Activated T-helper 1 cell treated with anti-CD3 and anti-CD28 coated beads, Interleukin-12 subunit alpha, Interleukin-12 subunit beta, Interleukin-2, Interleukin-4 antibody, amounts not matched to agents 30 ng/mL and 10 ng/mL and 1 ng/mL, durations not matched to agents 14 hours and 24 hours and 36 hours (primary cell): Measurements from ENCODE around the gene WDFY4. TPM values are rescaled to one million over a fixed set of nuclear protein-coding genes. Genes with fewer than 3 reads are reported as not detected.

Experiments
- DNase-seq: peaks from one replicate; pipeline ENCODE4 v3.0.0; 2021; ENCODE audit warnings: low spot score
- H3K27ac Mint-ChIP-seq: one replicate; pipeline ENCODE4 v1.8.0; 2021; ENCODE audit warnings: mild to moderate bottlenecking, mixed read lengths
- H3K27me3 Mint-ChIP-seq: one replicate; pipeline ENCODE4 v1.8.0; 2022; ENCODE audit warnings: mild to moderate bottlenecking, moderate library complexity, mixed read lengths; ENCODE audit not compliant: insufficient read depth
- H3K36me3 Mint-ChIP-seq: one replicate; pipeline ENCODE4 v1.8.0; 2021; ENCODE audit warnings: low read depth, mixed read lengths
- H3K4me1 Mint-ChIP-seq: one replicate; pipeline ENCODE4 v1.8.0; 2021; ENCODE audit warnings: low read depth, mixed read lengths
- H3K4me3 Mint-ChIP-seq: one replicate; pipeline ENCODE4 v1.8.0; 2021; ENCODE audit warnings: mild to moderate bottlenecking, moderate library complexity, mixed read lengths
- H3K9me3 Mint-ChIP-seq: one replicate; pipeline ENCODE4 v1.8.0; 2021; ENCODE audit warnings: mixed read lengths
- intact Hi-C: fragments of 100-400 bp; cut with micrococcal nuclease; formaldehyde crosslinking; loops from one replicate; pipeline ENCODE4 v1.15.1; 2024
- total RNA-seq: library from RNA; stranded (reverse); gene quantifications from 2 replicates; pipeline ENCODE4 v1.2.3, GENCODE V29; 2022

WDFY4 gene
- total RNA-seq, 1 donor from 2014 or later = 0.08 TPM

GRCh38 chr10:48782386-48782785, 97.7 kb downstream of the WDFY4 start:
- no peak for DNase-seq
- no peaks in the 10 kb centered on the region for H3K36me3 Mint-ChIP-seq

DNA sequence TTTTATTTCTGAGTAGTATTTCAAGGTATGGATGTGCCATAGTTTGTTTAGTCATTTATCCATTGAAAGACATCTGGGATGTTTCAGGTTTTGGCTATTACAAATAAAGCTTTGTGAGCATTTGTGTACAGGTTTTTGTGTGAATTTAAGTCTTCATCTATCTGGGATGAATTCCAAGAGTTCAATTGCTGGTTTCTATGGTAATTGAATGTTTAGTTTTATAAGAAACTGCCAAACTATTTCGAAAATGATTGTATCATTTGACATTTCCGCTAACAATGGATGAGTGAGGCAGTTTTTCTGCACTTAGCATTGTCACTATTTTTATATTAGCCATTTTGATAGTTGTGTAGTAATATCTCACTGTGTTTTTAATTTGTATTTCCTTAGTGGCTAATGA, 99.4 kb downstream of the WDFY4 start:
- Mint-ChIP-seq H3K4me1 (no peaks in the 10 kb centered on the region), H3K36me3 (no peaks in the 10 kb centered on the region), H3K4me3 (no peak overlapping the region), H3K27ac (no peak overlapping the region), H3K27me3 (peaks cover 23% of the 10 kb centered on the region), H3K9me3 (no peaks in the 10 kb centered on the region)
- DNase-seq = no peak
- intact Hi-C loops = no loop called here

More at GRCh38 chr10:48782386-48782785, 97.7 kb downstream of the WDFY4 start:
- intact Hi-C loops = no loop called here
- H3K4me3 Mint-ChIP-seq = no peak overlapping the region
- H3K27me3 Mint-ChIP-seq = peaks cover 15% of the 10 kb centered on the region
- H3K27ac Mint-ChIP-seq = no peak overlapping the region
- no peaks in the 10 kb centered on the region for H3K4me1 Mint-ChIP-seq
- no peaks in the 10 kb centered on the region for H3K9me3 Mint-ChIP-seq

GRCh38 chr10:48785796-48786195, 101.1 kb downstream of the WDFY4 start:
- no peaks in the 10 kb centered on the region for H3K36me3 Mint-ChIP-seq
- no peaks in the 10 kb centered on the region for H3K9me3 Mint-ChIP-seq
- H3K27me3 Mint-ChIP-seq = peaks cover 26% of the 10 kb centered on the region
- no peak overlapping the region for H3K4me3 Mint-ChIP-seq
- no peaks in the 10 kb centered on the region for H3K4me1 Mint-ChIP-seq
- H3K27ac Mint-ChIP-seq = no peak overlapping the region
- intact Hi-C loops = no loop called here
- no peak for DNase-seq

DNA sequence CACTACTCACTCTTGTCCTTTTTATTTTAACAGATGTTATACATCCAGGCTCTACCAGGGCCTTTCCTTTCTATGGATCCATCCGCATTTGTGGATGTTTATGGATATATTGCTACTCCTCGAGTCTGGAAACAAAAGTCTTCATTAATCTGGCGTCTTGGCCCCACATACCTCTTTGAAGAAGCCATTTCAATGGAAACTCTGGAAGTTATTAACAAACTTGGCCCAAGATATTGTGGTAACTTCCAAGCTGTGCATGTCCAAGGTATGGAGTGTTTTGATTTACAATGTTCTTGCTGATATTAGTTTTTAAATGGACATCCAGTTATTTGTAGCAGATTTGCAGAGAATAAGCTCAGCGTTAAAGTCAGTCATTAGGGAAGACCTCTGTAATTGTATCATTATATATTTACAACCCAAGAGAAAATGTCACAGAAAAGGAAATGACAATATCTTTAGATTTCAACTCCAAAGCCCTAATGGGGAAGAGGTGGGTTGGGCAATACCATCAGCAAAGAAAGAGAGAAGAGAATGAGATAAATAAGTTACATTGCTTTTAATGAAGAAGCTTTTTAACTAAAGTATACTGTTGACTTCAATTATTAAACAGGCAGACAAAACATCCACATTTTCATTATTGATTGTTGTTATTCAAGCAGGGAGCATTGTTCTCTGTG, 102.1 kb downstream of the WDFY4 start:
- Mint-ChIP-seq H3K27me3 (peaks cover 23% of the 10 kb centered on the region), H3K4me1 (no peaks in the 10 kb centered on the region), H3K4me3 (no peak overlapping the region), H3K9me3 (no peaks in the 10 kb centered on the region), H3K36me3 (no peaks in the 10 kb centered on the region), H3K27ac (no peak overlapping the region)
- no peak for DNase-seq
- intact Hi-C loops = no loop called here

- peaks cover 6% of the 10 kb centered on the region for H3K4me1 Mint-ChIP-seq
- H3K9me3 Mint-ChIP-seq = no peaks in the 10 kb centered on the region
- intact Hi-C loops = no loop called here
- H3K27me3 Mint-ChIP-seq = peaks cover 18% of the 10 kb centered on the region
- no peak for DNase-seq
- no peak overlapping the region for H3K4me3 Mint-ChIP-seq
- no peaks in the 10 kb centered on the region for H3K36me3 Mint-ChIP-seq
- H3K27ac Mint-ChIP-seq = no peak overlapping the region
Measured at GRCh38 chr10:48788554-48788953, 103.9 kb downstream of the WDFY4 start.

DNA sequence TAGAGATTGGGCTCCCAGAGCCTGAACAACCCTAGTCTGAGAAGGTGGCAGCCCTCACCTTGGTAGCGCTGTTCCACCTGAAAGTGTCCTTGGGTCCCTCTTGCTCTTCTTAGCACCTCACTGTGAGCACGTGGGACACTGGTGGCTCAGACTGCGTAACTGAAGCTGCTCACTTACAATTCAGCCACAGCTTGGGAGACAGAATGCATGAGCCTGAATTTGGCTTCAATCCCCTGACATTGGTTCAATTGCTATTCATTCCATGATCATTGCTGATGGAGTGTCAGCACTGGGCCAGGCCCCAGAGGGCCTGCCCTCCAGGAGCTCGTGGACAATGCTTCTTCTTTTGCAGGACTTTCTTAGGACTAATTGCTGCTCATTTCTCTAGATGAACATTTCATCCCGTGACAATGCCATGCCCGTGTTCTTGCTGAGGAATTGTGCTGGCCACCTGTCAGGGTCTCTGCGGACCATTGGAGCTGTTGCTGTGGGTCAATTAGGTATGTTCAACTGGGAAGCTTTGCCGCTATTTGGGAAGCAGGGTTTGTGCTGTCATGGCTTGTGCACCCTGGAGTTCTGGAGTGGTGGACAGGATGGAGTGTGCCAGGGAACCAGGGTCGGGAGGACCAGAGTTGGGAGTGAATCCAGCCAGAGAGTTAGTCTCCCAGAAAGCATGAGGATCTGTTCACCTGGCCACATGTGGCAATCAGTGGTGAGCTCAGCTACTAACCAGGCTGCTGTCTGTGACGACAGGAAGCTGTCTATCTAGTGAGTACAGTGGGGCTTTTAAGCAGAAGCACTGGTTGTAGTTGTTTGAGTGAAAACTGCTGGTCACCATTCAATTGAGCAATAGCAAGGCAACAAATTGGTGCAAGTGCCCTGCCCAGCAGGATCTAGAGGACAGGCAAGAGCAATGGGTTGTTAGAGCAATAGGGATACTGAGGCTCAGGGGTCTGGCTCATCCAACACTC, 105.1 kb downstream of the WDFY4 start:
- Mint-ChIP-seq H3K27ac (no peak overlapping the region), H3K4me1 (peaks cover 6% of the 10 kb centered on the region), H3K27me3 (peaks cover 16% of the 10 kb centered on the region), H3K9me3 (no peaks in the 10 kb centered on the region), H3K36me3 (no peaks in the 10 kb centered on the region), H3K4me3 (no peak overlapping the region)
- no peak for DNase-seq
- intact Hi-C loops = no loop called here

DNA sequence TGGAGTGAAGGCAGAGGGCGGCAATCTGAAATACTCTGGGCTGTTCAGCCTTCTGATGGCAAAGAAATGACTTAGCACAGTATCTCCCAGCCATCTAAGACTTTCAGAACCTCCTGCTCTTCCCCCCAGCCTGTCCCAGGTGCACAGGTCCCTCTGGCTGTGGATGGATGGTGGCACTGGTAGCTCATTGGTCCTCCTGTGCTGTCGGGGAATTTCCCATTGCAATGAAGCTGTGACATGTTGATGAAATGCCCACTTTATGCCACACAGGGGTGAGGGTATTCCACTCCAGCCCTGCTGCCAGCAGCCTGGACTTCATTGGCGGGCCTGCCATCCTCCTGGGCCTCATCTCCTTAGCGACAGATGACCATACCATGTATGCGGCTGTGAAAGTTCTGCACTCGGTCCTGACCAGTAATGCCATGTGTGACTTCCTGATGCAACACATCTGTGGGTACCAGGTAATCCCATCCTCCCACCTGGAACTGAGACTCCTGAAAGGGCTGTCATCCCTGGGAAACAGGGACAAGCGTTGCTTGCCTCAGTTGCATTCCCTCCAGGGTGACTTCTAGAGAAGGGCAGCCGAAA, 105.9 kb downstream of the WDFY4 start:
- peaks cover 6% of the 10 kb centered on the region for H3K4me1 Mint-ChIP-seq

GRCh38 chr10:48791267-48791928, 106.7 kb downstream of the WDFY4 start:
- Mint-ChIP-seq H3K27me3 (peaks cover 16% of the 10 kb centered on the region), H3K36me3 (no peaks in the 10 kb centered on the region), H3K4me3 (no peak overlapping the region), H3K27ac (no peak overlapping the region), H3K4me1 (peaks cover 6% of the 10 kb centered on the region), H3K9me3 (no peaks in the 10 kb centered on the region)
- DNase-seq = no peak
- intact Hi-C loops = no loop called here

More for the DNA sequence above, 105.9 kb downstream of the WDFY4 start:
- Mint-ChIP-seq H3K9me3 (no peaks in the 10 kb centered on the region), H3K4me3 (no peak overlapping the region), H3K27ac (no peak overlapping the region), H3K36me3 (no peaks in the 10 kb centered on the region), H3K27me3 (peaks cover 16% of the 10 kb centered on the region)
- DNase-seq = no peak
- intact Hi-C loops = no loop called here

GRCh38 chr10:48792121-48792520, 107.4 kb downstream of the WDFY4 start:
- Mint-ChIP-seq H3K27ac (no peak overlapping the region), H3K36me3 (no peaks in the 10 kb centered on the region), H3K9me3 (no peaks in the 10 kb centered on the region), H3K4me3 (no peak overlapping the region), H3K27me3 (peaks cover 13% of the 10 kb centered on the region), H3K4me1 (peaks cover 6% of the 10 kb centered on the region)
- intact Hi-C loops = no loop called here
- DNase-seq = no peak

DNA sequence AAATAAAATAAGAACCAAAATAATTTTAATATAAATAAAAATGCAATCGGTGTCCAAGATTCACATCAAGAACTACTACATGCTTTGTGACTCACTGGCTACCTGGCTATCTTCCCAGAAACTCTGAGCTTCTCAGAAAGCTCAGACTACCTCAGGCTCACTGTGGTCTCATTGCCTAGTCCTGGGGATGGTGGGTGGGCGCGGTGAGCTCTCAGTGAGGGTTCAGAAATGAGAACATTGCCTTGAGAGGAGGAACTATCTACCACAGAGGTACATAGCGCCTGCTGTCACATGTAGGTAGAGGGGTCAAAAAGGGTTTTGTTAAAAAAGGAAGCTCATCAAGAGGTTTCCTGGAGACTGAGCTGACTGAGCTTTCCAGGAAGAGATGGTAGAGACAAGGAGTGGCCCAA, 108.0 kb downstream of the WDFY4 start:
- Mint-ChIP-seq H3K36me3 (no peaks in the 10 kb centered on the region), H3K27me3 (peaks cover 8% of the 10 kb centered on the region), H3K4me3 (no peak overlapping the region), H3K9me3 (no peaks in the 10 kb centered on the region), H3K4me1 (peaks cover 6% of the 10 kb centered on the region), H3K27ac (peak overlapping the region; percentile 27)
- intact Hi-C loops = no loop called here
- no peak for DNase-seq

DNA sequence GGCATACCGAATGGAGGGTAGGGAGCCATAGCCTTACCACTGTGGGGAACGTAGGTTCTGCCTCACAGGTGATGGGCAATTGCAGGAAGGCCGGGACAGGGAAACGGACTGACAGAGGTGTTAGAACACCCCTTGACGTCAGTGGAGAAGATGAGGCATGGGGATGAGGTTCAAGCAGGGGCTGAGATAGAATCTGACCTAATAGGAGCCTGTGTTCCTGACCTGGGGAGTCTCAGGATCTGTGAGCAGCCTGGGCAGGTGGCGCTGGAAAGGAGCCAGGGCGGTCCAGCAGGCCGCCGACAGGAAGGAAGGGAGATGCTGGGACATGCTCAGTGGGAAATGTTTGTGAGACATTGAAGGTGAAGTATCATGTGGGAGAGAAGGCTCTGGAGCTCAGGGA, 109.4 kb downstream of the WDFY4 start:
- H3K27ac Mint-ChIP-seq = no peak overlapping the region
- peaks cover 6% of the 10 kb centered on the region for H3K4me1 Mint-ChIP-seq
- DNase-seq = no peak
- peaks cover 2% of the 10 kb centered on the region for H3K27me3 Mint-ChIP-seq
- H3K4me3 Mint-ChIP-seq = no peak overlapping the region
- no peaks in the 10 kb centered on the region for H3K36me3 Mint-ChIP-seq
- H3K9me3 Mint-ChIP-seq = no peaks in the 10 kb centered on the region
- intact Hi-C loops = no loop called here

GRCh38 chr10:48796713-48797245, 112.1 kb downstream of the WDFY4 start:
- Mint-ChIP-seq H3K9me3 (peaks cover 8% of the 10 kb centered on the region), H3K4me1 (peaks cover 21% of the 10 kb centered on the region), H3K27ac (no peak overlapping the region), H3K36me3 (peaks cover 5% of the 10 kb centered on the region), H3K4me3 (no peak overlapping the region), H3K27me3 (peaks cover 2% of the 10 kb centered on the region)
- DNase-seq = no peak
- intact Hi-C loops = no loop called here
